Ascending aorta (tissue), 2 donors: ENCODE data around the gene PRRX1. TPM values are rescaled to one million over a fixed set of nuclear protein-coding genes. Genes with fewer than 3 reads are reported as not detected.

Experiments used
- DNase-seq, 2 donors: peaks; one replicate each; pipeline ENCODE4 v3.0.0-alpha.2; 2019; ENCODE audit warnings: low spot score in 2 of 2
- H3K27ac ChIP-seq, 2 donors: fragments of 200-600 bp; sonication (generic); one replicate each; pipeline ENCODE4 v1.5.1; 2016 to 2017; ENCODE audit warnings: mild to moderate bottlenecking in 1 of 2
- H3K27me3 ChIP-seq: fragments of 200-600 bp; sonication (generic); one replicate; pipeline ENCODE4 v1.5.1; 2017
- H3K36me3 ChIP-seq, 2 donors: fragments of 200-600 bp; sonication (generic); one replicate each; pipeline ENCODE4 v1.5.1; 2016
- H3K4me1 ChIP-seq, 2 donors: fragments of 200-600 bp; sonication (generic); one replicate each; pipeline ENCODE4 v1.5.1; 2016 to 2017; ENCODE audit warnings: mild to moderate bottlenecking in 1 of 2
- H3K4me3 ChIP-seq, 2 donors: fragments of 200-600 bp; sonication (generic); one replicate each; pipeline ENCODE4 v1.5.1; 2016 to 2017; ENCODE audit warnings: mild to moderate bottlenecking in 1 of 2
- H3K9me3 ChIP-seq, 2 donors: fragments of 200-600 bp; sonication (generic); one replicate each; pipeline ENCODE4 v1.5.1; 2016
- CTCF ChIP-seq, 3 experiments: fragments of 200-600 bp in 2 of 3; fragments of 450-650 bp in 1 of 3; sonication (generic) in 2 of 3; IDR thresholded peaks; one replicate each; pipeline ENCODE4 v1.5.1; 2016 to 2019; ENCODE audit warnings: antibody characterized with exemption in 3 of 3, mild to moderate bottlenecking in 1 of 3, moderate library complexity in 1 of 3
- intact Hi-C: fragments of 100-400 bp; cut with DNase I; formaldehyde crosslinking; loops from one replicate; pipeline ENCODE4 v1.15.1; 2023
- total RNA-seq: library from RNA; depleted of rRNA; stranded (reverse); fragments of >200 nt; gene quantifications from one replicate; pipeline ENCODE4 v1.1.0, GENCODE V29; 2016

PRRX1 gene
- total RNA-seq, 1 donor from 2014 or later, result 123 TPM

- H3K27ac ChIP-seq, result peak overlapping the region; percentile 67 to 81
- H3K9me3 ChIP-seq, result no peaks in the 10 kb centered on the region
- H3K4me1 ChIP-seq, result peaks cover 17 to 58% of the 10 kb centered on the region in 2 donors
- H3K4me3 ChIP-seq, result peak overlapping the region in 1 of 2 donors; percentile 50
- H3K36me3 ChIP-seq, result no peaks in the 10 kb centered on the region
- DNase-seq, result no peak
- no peak for TF ChIP-seq CTCF (IDR thresholded peaks at IDR 0.05)
- intact Hi-C loops, result no loop called here
- H3K27me3 ChIP-seq, result no peaks in the 10 kb centered on the region
Observed at GRCh38 chr1:170698301-170699275, 34.7 kb downstream of the PRRX1 start.

- DNase-seq, result no peak
- no peak for TF ChIP-seq CTCF (IDR thresholded peaks at IDR 0.05)
- intact Hi-C loops, result no loop called here
- Histone ChIP-seq H3K9me3 (no peaks in the 10 kb centered on the region), H3K4me1 (peaks cover 11 to 55% of the 10 kb centered on the region in 2 donors), H3K4me3 (no peak overlapping the region), H3K36me3 (no peaks in the 10 kb centered on the region), H3K27ac (peak overlapping the region; percentile 67 to 81), H3K27me3 (no peaks in the 10 kb centered on the region)
Observed at GRCh38 chr1:170699696-170700095, 35.8 kb downstream of the PRRX1 start.

- Histone ChIP-seq H3K27me3 (no peaks in the 10 kb centered on the region), H3K4me3 (no peak overlapping the region), H3K4me1 (peaks cover 10 to 60% of the 10 kb centered on the region in 2 donors), H3K27ac (peak overlapping the region; percentile 67 to 81), H3K9me3 (no peaks in the 10 kb centered on the region), H3K36me3 (no peaks in the 10 kb centered on the region)
- no peak for DNase-seq
- no peak for TF ChIP-seq CTCF (IDR thresholded peaks at IDR 0.05)
- intact Hi-C loops, result no loop called here
Observed at GRCh38 chr1:170700842-170701615, 37.1 kb downstream of the PRRX1 start.

- no peak for DNase-seq
Observed at GRCh38 chr1:170701962-170702361, 38.0 kb downstream of the PRRX1 start.

More at GRCh38 chr1:170701962-170702361, 38.0 kb downstream of the PRRX1 start:
- H3K36me3 ChIP-seq, result no peaks in the 10 kb centered on the region
- H3K4me1 ChIP-seq, result peaks cover 12 to 62% of the 10 kb centered on the region in 2 donors
- no peaks in the 10 kb centered on the region for H3K9me3 ChIP-seq
- intact Hi-C loops, result no loop called here
- H3K27me3 ChIP-seq, result no peaks in the 10 kb centered on the region
- H3K4me3 ChIP-seq, result no peak overlapping the region
- no peak for TF ChIP-seq CTCF (IDR thresholded peaks at IDR 0.05)
- H3K27ac ChIP-seq, result no peak overlapping the region
